Fibroblast of skin of abdomen (primary cell): ENCODE data around the gene PAM. TPM values are rescaled to one million over a fixed set of nuclear protein-coding genes. Genes with fewer than 3 reads are reported as not detected.
A peak's percentile ranks its signal among the peaks of the same experiment; 100 is the strongest.

Experiments used
- DNase-seq: peaks from one replicate; pipeline ENCODE4 v3.0.0-alpha.2; 2013
- polyA plus RNA-seq, 2 experiments: library from polyadenylated mRNA; unstranded; fragments of 120-200 nt; gene quantifications; one replicate each; pipeline ENCODE4 v1.2.1, GENCODE V29; 2013; ENCODE audit not compliant: insufficient read length in 2 of 2

Gene PAM
- polyA plus RNA-seq (2013, experiment 1 of 2; ENCODE audit: insufficient read length): 267 TPM
- 256 TPM for polyA plus RNA-seq (2013, experiment 2 of 2; ENCODE audit: insufficient read length)

GRCh38 chr5:102754767-102755431 is at the start of gene PAM:
Gene PAM, plus strand, starts transcription at chr5:102755305. Its CDS starts 110,891 bp downstream, at chr5:102866196.
- peak; percentile 71 for DNase-seq

DNA sequence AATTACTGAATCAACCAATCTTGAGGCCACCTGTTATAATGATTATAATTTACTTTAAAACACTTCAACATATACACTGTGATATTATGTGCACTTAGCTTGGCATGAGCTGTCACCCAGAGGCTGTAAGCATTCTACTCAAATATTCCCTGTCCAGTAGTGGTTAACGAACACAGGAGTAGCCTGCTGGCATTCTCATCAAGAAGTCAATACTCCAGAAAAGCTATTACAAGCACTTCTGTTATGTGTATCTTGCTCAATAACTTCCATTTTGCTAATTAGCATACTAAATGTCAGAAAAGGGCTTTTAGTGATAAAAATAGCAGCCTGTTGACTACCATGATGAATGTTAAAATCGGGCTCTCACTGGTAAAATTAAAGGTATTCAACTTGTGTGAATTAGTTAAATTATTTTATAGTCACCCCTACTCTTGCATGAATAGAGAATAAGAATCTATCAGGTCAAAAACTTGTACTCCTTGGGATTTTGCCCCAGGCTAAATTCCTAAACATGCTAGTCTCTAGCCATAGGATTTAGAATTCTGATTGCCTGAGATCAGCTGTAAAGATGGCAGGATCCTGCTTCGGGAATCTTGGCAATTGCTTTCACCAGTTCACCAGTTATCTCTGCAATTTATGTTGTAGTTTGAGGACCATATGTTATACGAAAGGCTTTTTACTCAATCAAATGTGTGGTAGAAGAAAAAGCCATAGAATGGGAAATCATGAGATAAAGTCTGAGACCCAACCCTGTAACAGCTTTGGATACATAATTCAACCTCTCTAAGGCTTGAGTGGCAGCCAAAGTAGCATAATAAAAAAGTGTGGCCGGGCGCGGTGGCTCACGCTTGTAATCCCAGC is 43.4 kb upstream of the PAM start:
- peak; percentile 2 for DNase-seq

DNA sequence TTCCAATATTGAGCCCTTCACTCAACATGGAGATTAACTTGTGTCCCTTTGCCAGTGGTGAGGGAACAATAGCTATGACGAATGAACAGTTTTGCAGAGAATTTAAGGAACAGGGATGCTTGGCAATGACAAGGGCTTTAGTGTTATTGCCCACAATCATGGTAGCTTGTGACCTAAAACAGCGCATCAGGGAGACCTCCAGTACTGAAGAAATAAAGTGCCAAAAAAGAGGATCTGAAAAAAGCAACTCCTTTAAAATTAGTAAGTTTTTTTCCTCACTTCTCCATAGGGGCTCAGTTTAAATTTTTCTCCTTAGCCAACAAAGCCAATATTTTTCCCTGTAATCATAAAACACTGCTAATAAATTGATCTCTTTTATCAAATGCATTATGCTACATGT is 41.8 kb upstream of the PAM start:
- no peak for DNase-seq

GRCh38 chr5:102713682-102714231 is 41.3 kb upstream of the PAM start:
- DNase-seq: peak; percentile 37

DNA sequence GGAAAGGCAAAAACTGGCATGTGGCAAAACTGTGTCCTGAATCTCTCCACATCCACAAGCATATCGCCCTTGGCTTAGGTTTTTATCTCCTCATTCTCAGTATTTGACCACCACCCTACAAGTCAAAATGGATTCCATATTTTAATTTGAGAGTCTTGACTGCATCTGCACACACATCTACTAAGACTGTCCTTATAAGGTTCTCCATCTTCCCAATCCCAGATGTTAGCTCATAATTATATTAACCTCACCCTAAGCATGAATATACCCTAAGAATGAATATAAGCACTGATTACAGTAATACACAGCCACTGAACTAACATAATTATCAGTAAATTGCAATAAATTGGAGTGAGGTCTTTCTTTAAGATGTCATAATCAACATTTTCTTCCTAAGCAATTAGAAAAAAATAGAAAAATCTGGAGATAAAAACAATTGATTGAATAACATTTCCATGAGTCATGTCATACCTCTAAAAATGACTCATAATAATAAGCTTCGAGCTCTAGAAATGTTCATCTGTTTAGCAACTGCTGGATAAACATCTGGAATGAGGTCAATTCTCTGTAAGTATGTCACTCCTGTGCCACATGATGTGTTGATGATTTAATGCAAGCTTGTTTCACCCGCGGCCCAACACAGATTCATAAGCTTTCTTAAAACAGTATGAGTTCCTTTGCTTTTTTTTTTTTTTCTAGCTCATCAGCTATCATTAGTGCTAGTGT is 39.9 kb upstream of the PAM start:
- peak; percentile 87 for DNase-seq

GRCh38 chr5:102716017-102716416 is 39.1 kb upstream of the PAM start:
- no peak for DNase-seq

DNA sequence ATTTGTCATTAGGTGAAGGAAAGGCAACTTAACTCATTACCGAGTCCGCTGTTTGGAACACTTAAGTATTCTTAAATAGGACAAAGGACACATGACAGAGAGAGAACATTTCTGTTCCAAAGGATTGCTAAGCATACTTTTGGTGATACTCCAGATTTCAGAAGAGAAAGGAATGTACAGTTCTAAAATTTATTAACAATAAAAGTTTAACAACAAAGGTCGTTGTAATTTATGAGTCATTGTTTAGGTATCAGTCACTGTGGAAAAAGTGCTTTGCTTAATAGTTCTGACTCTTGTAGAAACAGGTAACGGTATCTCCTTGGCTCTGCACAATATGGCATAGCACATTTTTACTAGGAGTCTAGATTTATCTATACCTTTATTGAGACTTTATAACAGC is 36.3 kb upstream of the PAM start:
- peak; percentile 12 for DNase-seq

GRCh38 chr5:102719886-102720285 is 35.2 kb upstream of the PAM start:
- DNase-seq: no peak

DNA sequence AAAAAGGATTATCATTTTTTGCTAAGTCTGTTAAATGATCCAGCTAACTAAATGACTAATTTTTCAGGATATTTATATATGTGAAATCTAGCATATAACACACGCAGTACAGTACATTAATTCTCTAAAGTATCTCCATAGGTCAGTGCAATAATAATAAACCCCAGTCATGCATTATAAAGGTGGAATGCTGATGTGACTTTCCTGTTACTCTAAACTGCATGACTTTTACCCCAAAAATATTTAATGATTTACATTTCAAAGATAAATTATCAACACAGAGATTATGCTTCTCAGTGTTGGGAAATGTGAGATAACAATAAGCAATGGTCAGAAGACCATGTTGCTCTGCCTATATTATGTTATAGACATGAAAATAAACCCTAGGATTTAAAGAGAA is 34.1 kb upstream of the PAM start:
- no peak for DNase-seq

GRCh38 chr5:102722931-102723330 is 32.2 kb upstream of the PAM start:
- DNase-seq: peak; percentile 69

GRCh38 chr5:102731693-102732092 is 23.4 kb upstream of the PAM start:
- no peak for DNase-seq

DNA sequence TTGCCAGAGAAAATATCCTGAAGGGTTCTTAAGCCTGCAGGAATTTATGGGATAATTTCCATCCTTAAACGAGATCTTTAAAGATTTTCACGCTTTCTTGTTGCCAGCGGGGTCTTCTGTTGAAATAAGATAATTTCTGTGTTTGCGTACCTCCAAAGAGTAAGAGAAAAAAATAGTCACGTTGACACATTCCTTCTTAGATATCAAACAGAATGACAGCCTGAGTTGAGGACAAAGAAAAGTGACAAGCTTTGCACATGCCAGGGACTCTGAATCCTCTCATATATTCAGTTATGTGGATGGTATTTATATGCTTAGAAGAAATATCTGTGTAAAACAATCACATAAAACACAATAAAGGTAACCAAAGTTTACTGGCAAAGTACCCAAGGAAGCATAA is 21.6 kb upstream of the PAM start:
- no peak for DNase-seq

- no peak for DNase-seq
Observed at GRCh38 chr5:102737161-102737560, 17.9 kb upstream of the PAM start.

GRCh38 chr5:102737805-102738469 is 17.2 kb upstream of the PAM start:
- DNase-seq: peak; percentile 26

DNA sequence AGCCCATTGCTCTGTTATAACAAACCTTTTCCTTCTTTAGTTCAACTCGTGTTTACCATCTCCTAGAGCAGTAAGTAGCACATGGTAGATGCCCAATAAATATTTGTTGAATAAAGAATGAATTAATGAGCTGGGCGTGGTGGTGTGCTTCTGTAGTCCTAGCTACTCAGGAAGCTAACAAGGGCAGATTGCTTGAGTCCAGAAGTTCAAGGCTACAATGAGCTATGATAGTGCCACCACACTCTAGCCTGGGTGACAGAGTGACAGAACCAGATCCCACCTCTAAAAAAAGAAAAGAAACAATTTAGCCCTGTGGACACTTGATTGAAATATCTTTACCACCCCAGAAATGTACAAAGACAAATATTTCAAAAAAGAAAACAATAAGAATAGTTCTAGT is 14.6 kb upstream of the PAM start:
- DNase-seq: no peak

DNA sequence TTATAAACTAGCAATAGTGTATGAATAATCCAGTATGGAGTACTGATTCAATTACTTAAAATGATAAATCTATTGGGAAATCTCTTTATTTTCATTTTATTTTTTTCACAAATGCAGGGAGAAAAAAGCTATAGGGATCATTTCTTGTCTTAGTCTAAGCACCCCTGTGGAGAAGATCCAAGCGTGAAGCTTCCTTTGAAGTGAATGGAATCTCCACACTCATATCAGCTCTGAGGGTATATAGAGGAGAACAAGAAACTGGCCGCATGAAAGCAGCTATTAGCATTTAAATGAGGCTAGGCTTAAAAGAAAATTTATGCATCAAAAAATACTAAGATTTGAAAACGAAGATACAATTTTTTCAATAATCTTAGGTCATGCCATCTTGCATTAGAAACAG is 12.9 kb upstream of the PAM start:
- DNase-seq: no peak

GRCh38 chr5:102743900-102744299 is 11.2 kb upstream of the PAM start:
- no peak for DNase-seq

GRCh38 chr5:102747386-102748166 is 7.5 kb upstream of the PAM start:
- no peak for DNase-seq

DNA sequence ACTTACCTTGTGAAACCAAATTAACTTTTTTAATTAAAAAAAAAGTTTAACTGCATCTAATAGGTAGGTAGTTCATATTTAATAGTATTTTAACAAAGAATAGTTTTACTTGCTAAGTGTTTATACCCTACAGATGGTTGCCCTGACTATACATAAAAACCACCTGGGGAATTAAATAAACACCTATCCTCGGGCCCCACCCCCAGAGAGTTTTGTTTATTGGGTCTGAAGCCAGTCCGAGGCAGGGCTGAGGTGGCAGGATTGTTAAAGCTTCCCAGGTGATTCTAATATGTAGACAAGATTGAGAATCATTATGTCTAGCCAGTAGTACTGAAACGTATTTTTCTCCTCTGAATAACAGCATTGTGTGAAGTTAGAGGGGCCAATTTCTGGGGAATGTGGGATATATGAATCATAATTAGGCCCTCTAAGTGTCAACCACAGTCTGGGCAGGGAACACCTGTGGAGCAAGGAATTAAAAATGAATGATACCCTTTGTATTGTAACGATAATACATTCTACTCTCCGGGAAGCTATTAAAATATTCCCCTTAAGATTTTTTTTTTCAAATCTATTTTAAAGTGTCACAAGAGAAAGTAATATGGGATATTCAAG is 5.6 kb upstream of the PAM start:
- no peak for DNase-seq

DNA sequence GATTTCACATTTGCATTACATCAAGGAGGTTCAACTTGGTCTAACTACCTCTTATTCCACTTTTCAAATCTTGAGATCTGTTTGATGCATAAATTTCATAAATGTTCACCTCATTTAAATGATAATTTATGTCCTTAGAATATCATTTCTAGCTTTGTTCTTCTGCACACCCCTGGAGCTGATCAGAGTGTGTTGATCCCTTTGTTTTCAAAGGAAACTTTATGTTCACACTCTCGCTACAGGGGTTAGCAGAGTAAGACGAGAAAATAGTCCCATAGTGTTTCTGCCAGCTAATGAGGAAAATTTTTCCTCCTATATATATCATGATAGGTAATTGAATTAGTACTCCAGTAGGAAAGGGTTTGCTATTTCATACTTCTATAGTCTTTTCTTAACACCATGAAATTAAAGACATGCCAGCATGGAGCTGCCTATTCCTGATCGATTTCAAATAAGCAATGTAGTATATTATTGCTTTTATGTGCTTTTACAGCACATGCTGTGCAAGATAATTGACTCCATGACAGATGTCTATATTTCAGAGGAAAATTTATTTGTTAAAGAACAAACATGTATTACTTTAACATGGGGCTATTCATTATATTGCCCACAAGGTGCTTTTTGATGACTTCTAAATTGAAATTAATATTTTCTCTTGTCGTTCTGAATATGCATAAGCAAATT is 4.8 kb upstream of the PAM start:
- DNase-seq: no peak
